PC-3 (cell line): ENCODE measurements around the gene AP5Z1. TPM values are rescaled to one million over a fixed set of nuclear protein-coding genes. Genes with fewer than 3 reads are reported as not detected.

Source experiments
- ATAC-seq: fragments of 200-7000 bp; cut with Tn5 transposase; 2 replicates; pipeline ENCODE4 v1.9.1; 2020; ENCODE audit warnings: mild to moderate bottlenecking, moderate library complexity
- BruUV-seq: library from RNA; stranded (reverse); fragments of 400-500 nt; replicated peaks from 2 replicates; lab custom pipeline; 2021; lab: Mats Ljungman, UMichigan
- CTCF ChIA-PET: fragments of 300-600 bp; sonication (Branson Sonifier 250); formaldehyde crosslinking; loops from one replicate; lab custom pipeline; 2022; ENCODE audit warnings: antibody characterized with exemption; lab: Charles Lee
- POLR2A ChIA-PET: fragments of 300-600 bp; sonication (Branson Sonifier 250); formaldehyde crosslinking; loops from one replicate; lab custom pipeline; 2022; ENCODE audit warnings: antibody characterized with exemption; ENCODE audit not compliant: unreplicated experiment; lab: Charles Lee
- DNase-seq: peaks from one replicate; pipeline ENCODE4 v3.0.0-alpha.2; 2015
- H2AFZ ChIP-seq: fragments of 300-600 bp; sonication (generic); 2 replicates; pipeline ENCODE4 v1.6.0; 2016; ENCODE audit warnings: antibody characterized with exemption, low read length
- H3F3A ChIP-seq: fragments of 300-600 bp; sonication (generic); one replicate; pipeline ENCODE4 v1.6.0; 2017; ENCODE audit warnings: antibody characterized with exemption, low read length, control low read depth, mild to moderate bottlenecking; ENCODE audit not compliant: unreplicated experiment
- H3K27ac ChIP-seq: fragments of 300-600 bp; sonication (generic); 2 replicates; pipeline ENCODE4 v1.5.1; 2016; ENCODE audit warnings: mild to moderate bottlenecking, low read length
- H3K27me3 ChIP-seq: fragments of 300-600 bp; sonication (generic); 2 replicates; pipeline ENCODE4 v1.6.1; 2016; ENCODE audit warnings: low read length, mixed read lengths
- H3K36me3 ChIP-seq: fragments of 300-600 bp; sonication (generic); 2 replicates; pipeline ENCODE4 v1.6.1; 2016; ENCODE audit warnings: low read depth, mixed run types, low read length, mixed read lengths
- H3K4me1 ChIP-seq: fragments of 300-600 bp; sonication (generic); 2 replicates; pipeline ENCODE4 v1.5.1; 2016; ENCODE audit warnings: low read length; ENCODE audit not compliant: insufficient read depth
- H3K4me2 ChIP-seq: fragments of 300-600 bp; sonication (generic); 2 replicates; pipeline ENCODE4 v1.6.0; 2016; ENCODE audit warnings: low read length
- H3K4me3 ChIP-seq: fragments of 300-600 bp; sonication (generic); 2 replicates; pipeline ENCODE4 v1.5.1; 2016; ENCODE audit warnings: mild to moderate bottlenecking, low read length, mixed read lengths
- H3K79me2 ChIP-seq: fragments of 300-600 bp; sonication (generic); 2 replicates; pipeline ENCODE4 v1.6.1; 2017; ENCODE audit warnings: low read length, mixed read lengths
- H3K9ac ChIP-seq: fragments of 300-600 bp; sonication (generic); 2 replicates; pipeline ENCODE4 v1.6.0; 2016; ENCODE audit warnings: mild to moderate bottlenecking, low read length
- H3K9me2 ChIP-seq: fragments of 300-600 bp; sonication (generic); replicated peaks from 2 replicates; pipeline ENCODE4 v1.6.1; 2016; ENCODE audit warnings: mixed run types, low read length, mixed read lengths
- H3K9me3 ChIP-seq: fragments of 300-600 bp; sonication (generic); 2 replicates; pipeline ENCODE4 v1.6.1; 2016; ENCODE audit warnings: low read length, mixed read lengths
- H4K20me1 ChIP-seq: fragments of 300-600 bp; sonication (generic); 2 replicates; pipeline ENCODE4 v1.6.1; 2016; ENCODE audit warnings: low read length, mixed read lengths
- CTCF ChIP-seq: fragments of 300-600 bp; sonication (generic); conservative IDR thresholded peaks from 2 replicates; pipeline ENCODE4 v1.5.1; 2017; ENCODE audit warnings: antibody characterized with exemption, low read depth, mild to moderate bottlenecking, low read length
- EZH2 ChIP-seq: fragments of 300-600 bp; sonication (generic); IDR thresholded peaks from one replicate; pipeline ENCODE4 v1.6.1; 2017; ENCODE audit warnings: antibody characterized with exemption, mild to moderate bottlenecking, low read length; ENCODE audit not compliant: unreplicated experiment
- EZH2phosphoT487 ChIP-seq: fragments of 300-600 bp; sonication (generic); IDR thresholded peaks from 2 replicates; pipeline ENCODE4 v1.6.1; 2018; ENCODE audit warnings: mild to moderate bottlenecking, antibody characterized with exemption, low read length, borderline replicate concordance
- intact Hi-C: fragments of 100-400 bp; cut with micrococcal nuclease; formaldehyde crosslinking; loops from 2 replicates; pipeline ENCODE4 v1.9.0; 2023
- total RNA-seq: library from RNA; depleted of rRNA; stranded (reverse); fragments of >200 nt; gene quantifications from 2 replicates; pipeline ENCODE4 v1.2.3, GENCODE V29; 2014

Gene AP5Z1
- total RNA-seq, 1 experiment from 2014 or later: 36.6 TPM

- intact Hi-C loops: no loop called here
- Histone ChIP-seq H3K9me3 (no peaks in the 10 kb centered on the region), H3K27me3 (no peaks in the 10 kb centered on the region), H3K9me2 (no peaks in the 10 kb centered on the region), H3K27ac (no peak overlapping the region), H3K4me2 (no peak overlapping the region), H3F3A (peaks cover 5% of the 10 kb centered on the region), H4K20me1 (no peaks in the 10 kb centered on the region), H3K36me3 (0 out of 2 replicates have a peak, but pooled peaks cover 4% of the 10 kb centered on the region), H2AFZ (no peak overlapping the region), H3K4me3 (no peak overlapping the region), H3K79me2 (peaks cover 30% of the 10 kb centered on the region), H3K4me1 (peaks cover 31% of the 10 kb centered on the region), H3K9ac (no peak overlapping the region)
- CTCF ChIA-PET: no interaction called here
- no peak for TF ChIP-seq EZH2phosphoT487
- TF ChIP-seq EZH2: no peak
- TF ChIP-seq CTCF: no peak
- no TSS peak for BruUV-seq
- POLR2A ChIA-PET: interaction anchor here (0.7 kb wide), 1 partner anchor 34 kb away, joined by 3 read pairs; no protein-coding TSS in a partner anchor
- no peak for ATAC-seq
- DNase-seq: no peak
Measured at GRCh38 chr7:4742051-4742573, 33.3 kb upstream of the AP5Z1 start.

- no peak for TF ChIP-seq EZH2
- no peak for TF ChIP-seq CTCF
- TF ChIP-seq EZH2phosphoT487: no peak
Measured at GRCh38 chr7:4742852-4743251, 32.6 kb upstream of the AP5Z1 start.

More at GRCh38 chr7:4742852-4743251, 32.6 kb upstream of the AP5Z1 start:
- peaks cover 31% of the 10 kb centered on the region for H3K4me1 ChIP-seq
- H3F3A ChIP-seq: peaks cover 5% of the 10 kb centered on the region
- BruUV-seq: no TSS peak
- ChIA-PET CTCF (no interaction called here), POLR2A (interaction anchor here (0.7 kb wide), 1 partner anchor 33 kb away, joined by 3 read pairs; no protein-coding TSS in a partner anchor)
- no peak overlapping the region for H2AFZ ChIP-seq
- intact Hi-C loops: no loop called here
- H3K79me2 ChIP-seq: peaks cover 32% of the 10 kb centered on the region
- no peaks in the 10 kb centered on the region for H3K27me3 ChIP-seq
- H3K4me2 ChIP-seq: no peak overlapping the region
- no peak overlapping the region for H3K9ac ChIP-seq
- H3K4me3 ChIP-seq: no peak overlapping the region
- no peak for ATAC-seq
- H3K9me2 ChIP-seq: no peaks in the 10 kb centered on the region
- no peaks in the 10 kb centered on the region for H3K9me3 ChIP-seq
- no peaks in the 10 kb centered on the region for H4K20me1 ChIP-seq
- no peak for DNase-seq
- 0 out of 2 replicates have a peak, but pooled peaks cover 4% of the 10 kb centered on the region for H3K36me3 ChIP-seq
- H3K27ac ChIP-seq: no peak overlapping the region
